HG02973 (cell line): ENCODE data around the gene ZNF385B.

ENCODE experiments used
- ATAC-seq: cut with Tn5 transposase; IDR thresholded peaks from one replicate; pipeline ENCODE4 v1.9.1; 2021; ENCODE audit warnings: moderate library complexity; ENCODE audit not compliant: unreplicated experiment

ZNF385B gene

GRCh38 chr2:179751163-179751809 lies 110.1 kb downstream of the ZNF385B start:
- ATAC-seq, result no peak

- ATAC-seq, result no peak
Measured at GRCh38 chr2:179749210-179749609, 112.2 kb downstream of the ZNF385B start.

GRCh38 chr2:179746981-179747380 lies 114.4 kb downstream of the ZNF385B start:
- no peak for ATAC-seq

GRCh38 chr2:179745635-179746256 lies 115.7 kb downstream of the ZNF385B start:
- ATAC-seq, result no peak

- no peak for ATAC-seq
Measured at GRCh38 chr2:179744401-179744800, 117.0 kb downstream of the ZNF385B start.

- no peak for ATAC-seq
Measured at GRCh38 chr2:179741317-179741716, 120.1 kb downstream of the ZNF385B start.

GRCh38 chr2:179729966-179730365 lies 131.4 kb downstream of the ZNF385B start:
- no peak for ATAC-seq

- ATAC-seq, result no peak
Measured at GRCh38 chr2:179726461-179727180, 134.8 kb downstream of the ZNF385B start.

- no peak for ATAC-seq
Measured at GRCh38 chr2:179724403-179724802, 137.0 kb downstream of the ZNF385B start.

- ATAC-seq, result no peak
Measured at GRCh38 chr2:179720173-179720772, 141.1 kb downstream of the ZNF385B start.

- ATAC-seq, result no peak
Measured at GRCh38 chr2:179715871-179716270, 145.5 kb downstream of the ZNF385B start.

- no peak for ATAC-seq
Measured at GRCh38 chr2:179715196-179715595, 146.2 kb downstream of the ZNF385B start.

- ATAC-seq, result no peak
Measured at GRCh38 chr2:179712825-179713224, 148.6 kb downstream of the ZNF385B start.

- no peak for ATAC-seq
Measured at GRCh38 chr2:179711375-179711774, 150.0 kb downstream of the ZNF385B start.

GRCh38 chr2:179703702-179704101 lies 157.7 kb downstream of the ZNF385B start:
- ATAC-seq, result no peak

GRCh38 chr2:179702912-179703311 lies 158.5 kb downstream of the ZNF385B start:
- ATAC-seq, result no peak

GRCh38 chr2:179701524-179702110 lies 159.8 kb downstream of the ZNF385B start:
- no peak for ATAC-seq

GRCh38 chr2:179695486-179695885 lies 165.9 kb downstream of the ZNF385B start:
- ATAC-seq, result no peak

- no peak for ATAC-seq
Measured at GRCh38 chr2:179694963-179695362, 166.4 kb downstream of the ZNF385B start.

GRCh38 chr2:179692610-179693009 lies 168.8 kb downstream of the ZNF385B start:
- no peak for ATAC-seq

- no peak for ATAC-seq
Measured at GRCh38 chr2:179692043-179692442, 169.4 kb downstream of the ZNF385B start.
